Trophoblast cell (in vitro differentiated cells and primary cell): ENCODE measurements around the gene CACNA2D3.
"Not testable (repeated sequence)": the region's sequence is repeated elsewhere in the genome, so short reads cannot be mapped to it uniquely, and the experiment has no call there.

ENCODE experiments used
- DNase-seq, 2 donors: peaks; one replicate each; pipeline ENCODE4 v3.0.0-alpha.2; 2016
- H2AFZ ChIP-seq: 2 replicates; pipeline ENCODE4 v1.6.1; 2013; ENCODE audit warnings: low read length, moderate library complexity, mild to moderate bottlenecking; ENCODE audit not compliant: insufficient read depth, poor library complexity
- H2AK5ac ChIP-seq: 2 replicates; pipeline ENCODE4 v1.6.1; 2013; ENCODE audit warnings: mild to moderate bottlenecking, low read length
- H2BK120ac ChIP-seq: 2 replicates; pipeline ENCODE4 v1.6.1; 2013; ENCODE audit warnings: low read length, mild to moderate bottlenecking, moderate library complexity; ENCODE audit not compliant: insufficient read depth, poor library complexity
- H2BK12ac ChIP-seq: 2 replicates; pipeline ENCODE4 v1.6.1; 2013; ENCODE audit warnings: mild to moderate bottlenecking, low read length, moderate library complexity
- H2BK5ac ChIP-seq: 2 replicates; pipeline ENCODE4 v1.6.1; 2013; ENCODE audit warnings: low read length, low read depth, moderate library complexity, mild to moderate bottlenecking; ENCODE audit not compliant: poor library complexity
- H3K14ac ChIP-seq: 2 replicates; pipeline ENCODE4 v1.6.1; 2013; ENCODE audit warnings: mild to moderate bottlenecking, low read length
- H3K18ac ChIP-seq: 2 replicates; pipeline ENCODE4 v1.6.1; 2013; ENCODE audit warnings: mild to moderate bottlenecking, low read length
- H3K23ac ChIP-seq: 2 replicates; pipeline ENCODE4 v1.6.1; 2013; ENCODE audit warnings: low read length
- H3K27ac ChIP-seq: 2 replicates; pipeline ENCODE4 v1.5.1; 2013; ENCODE audit warnings: low read depth, mild to moderate bottlenecking, inconsistent platforms, low read length, moderate library complexity
- H3K27me3 ChIP-seq: 2 replicates; pipeline ENCODE4 v1.6.1; 2013; ENCODE audit warnings: inconsistent platforms, mild to moderate bottlenecking, low read length, moderate library complexity; ENCODE audit not compliant: insufficient read depth
- H3K36me3 ChIP-seq, 2 experiments: 1 replicate in 1 of 2; 2 replicates in 1 of 2; pipeline ENCODE4 v1.6.1; 2013; ENCODE audit warnings: low read length in 2 of 2, mild to moderate bottlenecking in 2 of 2, moderate library complexity in 1 of 2; ENCODE audit not compliant: insufficient read depth in 2 of 2, control insufficient read depth in 1 of 2
- H3K4ac ChIP-seq: 2 replicates; pipeline ENCODE4 v1.6.1; 2013; ENCODE audit warnings: low read depth, mild to moderate bottlenecking, low read length, moderate library complexity
- H3K4me1 ChIP-seq, 2 experiments: 1 replicate in 1 of 2; 2 replicates in 1 of 2; pipeline ENCODE4 v1.6.1; 2013; ENCODE audit warnings: low read length in 2 of 2, mild to moderate bottlenecking in 2 of 2, moderate library complexity in 1 of 2; ENCODE audit not compliant: insufficient read depth in 2 of 2, control insufficient read depth in 1 of 2
- H3K4me2 ChIP-seq: 2 replicates; pipeline ENCODE4 v1.6.1; 2013; ENCODE audit warnings: inconsistent platforms, mild to moderate bottlenecking, low read length, moderate library complexity
- H3K4me3 ChIP-seq: 2 replicates; pipeline ENCODE4 v1.5.1; 2013; ENCODE audit warnings: mild to moderate bottlenecking, low read depth, low read length, inconsistent platforms
- H3K79me1 ChIP-seq: one replicate; pipeline ENCODE4 v1.6.1; 2013; ENCODE audit warnings: low read length
- H3K79me2 ChIP-seq: 2 replicates; pipeline ENCODE4 v1.6.1; 2013; ENCODE audit warnings: low read length, mild to moderate bottlenecking; ENCODE audit not compliant: control insufficient read depth, insufficient read depth, poor library complexity
- H3K9ac ChIP-seq: 2 replicates; pipeline ENCODE4 v1.6.1; 2013; ENCODE audit warnings: mild to moderate bottlenecking, low read length
- H3K9me3 ChIP-seq: 2 replicates; pipeline ENCODE4 v1.6.1; 2013; ENCODE audit warnings: low read depth, mild to moderate bottlenecking, control low read depth, inconsistent platforms, low read length; ENCODE audit not compliant: insufficient read depth
- H4K12ac ChIP-seq: 2 replicates; pipeline ENCODE4 v1.6.1; 2013; ENCODE audit warnings: low read depth, mild to moderate bottlenecking, low read length, moderate library complexity
- H4K8ac ChIP-seq: 2 replicates; pipeline ENCODE4 v1.6.1; 2013; ENCODE audit warnings: low read depth, mild to moderate bottlenecking, low read length, moderate library complexity
- H4K91ac ChIP-seq: one replicate; pipeline ENCODE4 v1.6.1; 2013; ENCODE audit warnings: low read depth, mild to moderate bottlenecking, low read length, moderate library complexity
- WGBS: extraction: QIAGEN DNeasy Blood & Tissue Kit; methylation state at CpG from one replicate; pipeline ENCODE4 v1.1.7; 2013; ENCODE audit warnings: missing lambda C conversion rate; ENCODE audit not compliant: insufficient read length, insufficient coverage; ENCODE audit errors: extremely low coverage; 5-methylcytosine and 5-hydroxymethylcytosine counted together

Gene CACNA2D3

DNA sequence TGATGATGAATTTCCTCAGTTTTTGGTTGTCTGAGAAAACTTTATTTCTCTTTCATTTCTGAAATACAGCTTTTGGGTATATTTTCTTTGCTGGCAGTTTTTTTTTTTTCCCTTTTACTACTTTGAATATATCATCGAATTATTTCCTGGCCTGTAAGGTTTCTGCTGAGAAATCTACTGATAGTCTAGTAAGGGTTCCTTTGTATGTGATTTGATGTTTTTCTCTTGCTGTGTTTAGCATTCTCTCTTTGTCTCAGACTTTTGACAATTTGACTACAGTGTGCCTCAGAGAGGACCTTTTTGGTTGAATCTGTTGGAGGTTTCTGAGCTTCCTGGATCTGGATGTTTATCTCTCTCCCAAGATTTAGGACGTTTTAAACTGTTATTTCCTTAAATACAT lies 336.0 kb downstream of the CACNA2D3 start:
- Histone ChIP-seq H3K4me2 (no peak overlapping the region), H3K36me3 (no peaks in the 10 kb centered on the region), H3K9ac (no peak overlapping the region), H3K23ac (no peak overlapping the region), H4K91ac (no peak overlapping the region), H2AK5ac (no peak overlapping the region), H2BK5ac (no peak overlapping the region), H3K27me3 (no peaks in the 10 kb centered on the region), H3K14ac (no peak overlapping the region), H2BK12ac (no peak overlapping the region), H3K18ac (no peak overlapping the region), H3K27ac (no peak overlapping the region), H2BK120ac (no peak overlapping the region), H3K9me3 (no peaks in the 10 kb centered on the region), H3K4ac (no peak overlapping the region), H3K79me2 (no peaks in the 10 kb centered on the region), H4K8ac (no peak overlapping the region), H4K12ac (no peak overlapping the region), H3K4me1 (no peaks in the 10 kb centered on the region), H2AFZ (no peak overlapping the region), H3K79me1 (no peaks in the 10 kb centered on the region), H3K4me3 (no peak overlapping the region)
- WGBS, result no CpG with 5 or more reads among the region's 2 CpGs
- no peak for DNase-seq

DNA sequence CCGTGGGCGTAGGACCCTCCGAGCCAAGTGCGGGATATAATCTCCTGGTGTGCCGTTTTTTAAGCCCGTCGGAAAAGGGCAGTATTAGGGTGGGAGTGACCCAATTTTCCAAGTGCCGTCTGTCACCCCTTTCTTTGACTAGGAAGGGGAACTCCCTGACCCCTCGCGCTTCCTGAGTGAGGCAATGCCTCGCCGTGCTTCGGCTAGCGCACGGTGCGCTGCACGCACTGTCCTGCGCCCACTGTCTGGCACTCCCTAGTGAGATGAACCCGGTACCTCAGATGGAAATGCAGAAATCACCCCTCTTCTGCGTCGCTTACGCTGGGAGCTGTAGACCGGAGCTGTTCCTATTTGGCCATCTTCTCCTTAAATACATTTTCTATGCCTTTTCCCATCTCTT lies 342.2 kb downstream of the CACNA2D3 start:
- H2BK5ac ChIP-seq, H3K36me3 ChIP-seq, H2AK5ac ChIP-seq, DNase-seq, H3K9me3 ChIP-seq, H3K4me2 ChIP-seq, H3K79me1 ChIP-seq, H3K14ac ChIP-seq, H3K4me3 ChIP-seq, H4K12ac ChIP-seq, H4K8ac ChIP-seq, H3K79me2 ChIP-seq, H2BK12ac ChIP-seq, H4K91ac ChIP-seq, H3K4me1 ChIP-seq, H3K18ac ChIP-seq, H3K9ac ChIP-seq, H3K27me3 ChIP-seq, H3K23ac ChIP-seq, H3K4ac ChIP-seq, H2BK120ac ChIP-seq, H3K27ac ChIP-seq, H2AFZ ChIP-seq: not testable (repeated sequence)
- no CpG with 5 or more reads among the region's 23 CpGs for WGBS

DNA sequence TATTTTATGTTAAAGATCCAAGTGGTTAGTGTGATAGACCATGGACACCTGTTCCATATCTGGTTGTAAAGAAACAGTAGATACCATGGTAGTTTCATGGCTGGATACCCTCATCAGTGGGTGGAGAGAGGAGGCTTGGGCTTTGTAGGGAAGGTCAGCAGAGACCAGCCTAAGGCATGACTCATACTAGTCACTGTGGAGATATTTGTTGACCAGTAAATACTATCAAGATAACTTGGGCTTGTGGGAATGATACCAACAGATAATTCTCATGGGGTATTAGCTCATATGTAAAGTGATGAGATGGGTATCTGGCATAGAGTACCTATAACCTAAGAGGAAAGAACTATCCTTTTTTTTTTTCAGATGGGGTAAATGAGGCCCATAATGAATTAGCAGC lies 354.5 kb downstream of the CACNA2D3 start:
- Histone ChIP-seq H2AK5ac (no peak overlapping the region), H3K27me3 (no peaks in the 10 kb centered on the region)

DNA sequence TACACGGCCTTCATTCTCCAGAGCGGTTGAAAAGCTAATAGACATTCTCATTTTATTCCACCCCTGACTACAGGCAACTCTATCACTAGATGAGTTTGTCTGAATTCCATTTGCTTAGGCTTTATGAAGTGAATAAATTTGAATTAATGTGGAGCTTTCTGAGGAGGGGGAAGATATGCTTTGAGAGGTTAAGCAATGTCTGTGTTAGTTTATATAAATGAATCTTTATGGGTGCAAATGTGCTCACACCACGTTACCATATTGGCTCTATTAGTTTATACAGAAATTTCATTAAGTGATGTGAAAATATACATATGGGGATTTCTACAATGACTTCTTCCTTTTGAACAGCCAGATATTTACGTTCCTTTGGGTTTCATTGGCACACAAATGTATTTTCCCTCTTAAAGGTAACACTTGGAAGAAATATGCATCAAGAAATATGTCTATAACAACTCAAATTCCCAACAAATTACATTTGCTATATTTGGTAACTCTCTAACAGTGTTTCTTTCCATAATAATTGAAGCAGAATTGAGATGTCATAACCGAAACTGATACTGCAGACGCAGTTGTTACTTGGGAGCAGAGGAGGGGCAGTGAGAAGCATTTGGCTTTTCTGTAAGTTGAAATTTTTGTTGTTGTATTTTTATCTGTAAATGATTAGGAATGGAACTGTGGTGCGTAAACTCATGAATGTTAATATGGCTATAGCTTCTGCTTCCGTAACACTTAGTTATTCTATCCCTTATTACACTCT lies 359.4 kb downstream of the CACNA2D3 start:
- Histone ChIP-seq H3K4me2 (no peak overlapping the region), H2BK120ac (no peak overlapping the region), H3K14ac (no peak overlapping the region), H3K36me3 (no peaks in the 10 kb centered on the region), H3K9ac (no peak overlapping the region), H4K12ac (no peak overlapping the region), H3K9me3 (no peaks in the 10 kb centered on the region), H3K23ac (no peak overlapping the region), H3K79me1 (no peaks in the 10 kb centered on the region), H3K4me3 (no peak overlapping the region), H4K91ac (no peak overlapping the region), H2BK12ac (no peak overlapping the region), H2AK5ac (no peak overlapping the region), H3K27me3 (no peaks in the 10 kb centered on the region), H3K4me1 (no peaks in the 10 kb centered on the region), H2BK5ac (no peak overlapping the region), H3K79me2 (no peaks in the 10 kb centered on the region), H3K27ac (no peak overlapping the region), H3K4ac (no peak overlapping the region), H2AFZ (no peak overlapping the region), H4K8ac (no peak overlapping the region), H3K18ac (no peak overlapping the region)
- WGBS, result no CpG with 5 or more reads among the region's 8 CpGs
- DNase-seq, result no peak

More for the DNA sequence above, 354.5 kb downstream of the CACNA2D3 start:
- no peak overlapping the region for H4K12ac ChIP-seq
- H3K4me3 ChIP-seq, result no peak overlapping the region
- DNase-seq, result peak; percentile 39 to 68
- H4K8ac ChIP-seq, result no peak overlapping the region
- H3K4ac ChIP-seq, result no peak overlapping the region
- H2BK120ac ChIP-seq, result no peak overlapping the region
- H2BK12ac ChIP-seq, result no peak overlapping the region
- H3K14ac ChIP-seq, result no peak overlapping the region
- H3K9me3 ChIP-seq, result no peaks in the 10 kb centered on the region
- no peaks in the 10 kb centered on the region for H3K79me1 ChIP-seq
- H2AFZ ChIP-seq, result no peak overlapping the region
- no peak overlapping the region for H3K23ac ChIP-seq
- no peak overlapping the region for H4K91ac ChIP-seq
- H3K36me3 ChIP-seq, result no peaks in the 10 kb centered on the region
- no peak overlapping the region for H3K9ac ChIP-seq
- no peak overlapping the region for H3K27ac ChIP-seq
- H3K18ac ChIP-seq, result no peak overlapping the region
- no peaks in the 10 kb centered on the region for H3K79me2 ChIP-seq
- no peak overlapping the region for H2BK5ac ChIP-seq
- no peak overlapping the region for H3K4me2 ChIP-seq
- no peaks in the 10 kb centered on the region for H3K4me1 ChIP-seq
